ENCODE results near the gene MAP3K3. TPM values are rescaled to one million over a fixed set of nuclear protein-coding genes. Genes with fewer than 3 reads are reported as not detected.

The MAP3K3 gene
- total and polyA plus RNA-seq, 10 of the 15 experiments (the other 5 are each of a cell fraction or from before 2014, with no cell fraction given), result 1.6 to 24.1 (median 15.0) TPM

DNA sequence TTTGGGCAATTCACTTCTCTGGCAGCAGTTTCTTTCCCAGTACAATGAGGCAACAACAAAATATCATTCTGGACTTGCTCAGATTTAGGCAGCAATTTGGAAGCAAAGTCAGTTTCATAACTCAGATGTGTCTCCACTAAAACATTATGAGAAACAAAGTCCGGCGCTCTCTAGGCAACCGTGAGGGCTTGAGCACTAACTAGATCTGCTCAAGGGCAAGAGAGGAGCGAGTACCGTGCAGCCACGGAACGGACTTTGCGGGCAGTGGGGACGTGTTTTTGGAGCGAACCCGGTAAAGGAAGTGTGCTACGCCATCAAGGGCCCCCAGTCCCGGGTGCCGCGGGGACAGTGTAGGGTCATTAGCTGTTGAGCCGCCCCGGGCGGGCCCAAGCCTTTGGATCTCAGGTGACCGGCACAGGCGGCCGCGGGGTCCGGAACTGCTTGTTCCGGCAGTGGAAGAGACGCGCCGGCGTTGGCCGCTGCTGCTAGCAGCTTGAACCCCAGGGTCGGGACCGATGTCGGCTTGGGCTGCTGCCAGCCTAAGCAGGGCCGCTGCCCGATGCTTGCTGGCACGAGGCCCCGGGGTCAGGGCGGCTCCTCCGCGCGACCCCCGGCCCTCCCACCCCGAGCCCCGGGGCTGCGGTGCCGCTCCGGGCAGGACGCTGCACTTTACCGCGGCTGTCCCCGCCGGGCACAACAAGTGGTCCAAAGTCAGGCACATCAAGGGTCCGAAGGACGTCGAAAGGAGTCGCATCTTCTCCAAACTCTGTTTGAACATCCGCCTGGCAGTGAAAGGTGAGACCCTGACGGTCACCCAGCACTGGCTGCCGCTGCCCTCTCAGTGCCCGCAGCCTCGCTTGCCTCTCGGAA, 21.4 kb upstream of the MAP3K3 start, which contains the start of gene TACO1 (continued):
- TF ChIP-seq SIX5 (IDR thresholded peaks at IDR 0.05; ENCODE audit: low read depth, low read length, severe bottlenecking) (peak; percentile 82), BMI1 (IDR thresholded peaks at IDR 0.05; ENCODE audit: borderline replicate concordance) (no peak), SREBF2 (IDR thresholded peaks at IDR 0.05; ENCODE audit: low read length) (no peak), IRF4 (IDR thresholded peaks at IDR 0.05; ENCODE audit: low read depth, low read length) (peak; percentile 90), POU2F2 (IDR thresholded peaks at IDR 0.05; ENCODE audit: borderline replicate concordance, low read depth, low read length) (peak; percentile 89), RCOR1 (conservative IDR thresholded peaks at IDR 0.05; ENCODE audit: low read depth, low read length) (no peak), ZSCAN29 (IDR thresholded peaks at IDR 0.05) (peak; percentile 8; the same call in 1 of the 2 replicates), NR2C1 (IDR thresholded peaks at IDR 0.05) (peak; percentile 68), TCF3 (IDR thresholded peaks at IDR 0.05; ENCODE audit: borderline replicate concordance, insufficient read depth, low read depth, low read length) (peak; percentile 37; the same call in 1 of the 2 replicates), JUND (IDR thresholded peaks at IDR 0.05; ENCODE audit: low read depth, low read length) (no peak), NR2F1 (conservative IDR thresholded peaks at IDR 0.05) (peak; percentile 78), RUNX3 (IDR thresholded peaks at IDR 0.05; ENCODE audit: low read length) (peak; percentile 83), NFYB (IDR thresholded peaks at IDR 0.05; ENCODE audit: insufficient read depth, low read depth, low read length) (no peak), SPI1 (IDR thresholded peaks at IDR 0.05; ENCODE audit: borderline replicate concordance, insufficient read depth, low read depth, low read length) (no peak)
- TF ChIP-seq, protein P1, sequence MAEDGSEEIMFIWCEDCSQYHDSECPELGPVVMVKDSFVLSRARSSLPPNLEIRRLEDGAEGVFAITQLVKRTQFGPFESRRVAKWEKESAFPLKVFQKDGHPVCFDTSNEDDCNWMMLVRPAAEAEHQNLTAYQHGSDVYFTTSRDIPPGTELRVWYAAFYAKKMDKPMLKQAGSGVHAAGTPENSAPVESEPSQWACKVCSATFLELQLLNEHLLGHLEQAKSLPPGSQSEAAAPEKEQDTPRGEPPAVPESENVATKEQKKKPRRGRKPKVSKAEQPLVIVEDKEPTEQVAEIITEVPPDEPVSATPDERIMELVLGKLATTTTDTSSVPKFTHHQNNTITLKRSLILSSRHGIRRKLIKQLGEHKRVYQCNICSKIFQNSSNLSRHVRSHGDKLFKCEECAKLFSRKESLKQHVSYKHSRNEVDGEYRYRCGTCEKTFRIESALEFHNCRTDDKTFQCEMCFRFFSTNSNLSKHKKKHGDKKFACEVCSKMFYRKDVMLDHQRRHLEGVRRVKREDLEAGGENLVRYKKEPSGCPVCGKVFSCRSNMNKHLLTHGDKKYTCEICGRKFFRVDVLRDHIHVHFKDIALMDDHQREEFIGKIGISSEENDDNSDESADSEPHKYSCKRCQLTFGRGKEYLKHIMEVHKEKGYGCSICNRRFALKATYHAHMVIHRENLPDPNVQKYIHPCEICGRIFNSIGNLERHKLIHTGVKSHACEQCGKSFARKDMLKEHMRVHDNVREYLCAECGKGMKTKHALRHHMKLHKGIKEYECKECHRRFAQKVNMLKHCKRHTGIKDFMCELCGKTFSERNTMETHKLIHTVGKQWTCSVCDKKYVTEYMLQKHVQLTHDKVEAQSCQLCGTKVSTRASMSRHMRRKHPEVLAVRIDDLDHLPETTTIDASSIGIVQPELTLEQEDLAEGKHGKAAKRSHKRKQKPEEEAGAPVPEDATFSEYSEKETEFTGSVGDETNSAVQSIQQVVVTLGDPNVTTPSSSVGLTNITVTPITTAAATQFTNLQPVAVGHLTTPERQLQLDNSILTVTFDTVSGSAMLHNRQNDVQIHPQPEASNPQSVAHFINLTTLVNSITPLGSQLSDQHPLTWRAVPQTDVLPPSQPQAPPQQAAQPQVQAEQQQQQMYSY (CRISPR knock-in tag; IDR thresholded peaks at IDR 0.05), result no peak
- TF ChIP-seq, protein P2, sequence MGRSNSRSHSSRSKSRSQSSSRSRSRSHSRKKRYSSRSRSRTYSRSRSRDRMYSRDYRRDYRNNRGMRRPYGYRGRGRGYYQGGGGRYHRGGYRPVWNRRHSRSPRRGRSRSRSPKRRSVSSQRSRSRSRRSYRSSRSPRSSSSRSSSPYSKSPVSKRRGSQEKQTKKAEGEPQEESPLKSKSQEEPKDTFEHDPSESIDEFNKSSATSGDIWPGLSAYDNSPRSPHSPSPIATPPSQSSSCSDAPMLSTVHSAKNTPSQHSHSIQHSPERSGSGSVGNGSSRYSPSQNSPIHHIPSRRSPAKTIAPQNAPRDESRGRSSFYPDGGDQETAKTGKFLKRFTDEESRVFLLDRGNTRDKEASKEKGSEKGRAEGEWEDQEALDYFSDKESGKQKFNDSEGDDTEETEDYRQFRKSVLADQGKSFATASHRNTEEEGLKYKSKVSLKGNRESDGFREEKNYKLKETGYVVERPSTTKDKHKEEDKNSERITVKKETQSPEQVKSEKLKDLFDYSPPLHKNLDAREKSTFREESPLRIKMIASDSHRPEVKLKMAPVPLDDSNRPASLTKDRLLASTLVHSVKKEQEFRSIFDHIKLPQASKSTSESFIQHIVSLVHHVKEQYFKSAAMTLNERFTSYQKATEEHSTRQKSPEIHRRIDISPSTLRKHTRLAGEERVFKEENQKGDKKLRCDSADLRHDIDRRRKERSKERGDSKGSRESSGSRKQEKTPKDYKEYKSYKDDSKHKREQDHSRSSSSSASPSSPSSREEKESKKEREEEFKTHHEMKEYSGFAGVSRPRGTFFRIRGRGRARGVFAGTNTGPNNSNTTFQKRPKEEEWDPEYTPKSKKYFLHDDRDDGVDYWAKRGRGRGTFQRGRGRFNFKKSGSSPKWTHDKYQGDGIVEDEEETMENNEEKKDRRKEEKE (IDR thresholded peaks at IDR 0.05), result no peak
- TF ChIP-seq, protein P3, sequence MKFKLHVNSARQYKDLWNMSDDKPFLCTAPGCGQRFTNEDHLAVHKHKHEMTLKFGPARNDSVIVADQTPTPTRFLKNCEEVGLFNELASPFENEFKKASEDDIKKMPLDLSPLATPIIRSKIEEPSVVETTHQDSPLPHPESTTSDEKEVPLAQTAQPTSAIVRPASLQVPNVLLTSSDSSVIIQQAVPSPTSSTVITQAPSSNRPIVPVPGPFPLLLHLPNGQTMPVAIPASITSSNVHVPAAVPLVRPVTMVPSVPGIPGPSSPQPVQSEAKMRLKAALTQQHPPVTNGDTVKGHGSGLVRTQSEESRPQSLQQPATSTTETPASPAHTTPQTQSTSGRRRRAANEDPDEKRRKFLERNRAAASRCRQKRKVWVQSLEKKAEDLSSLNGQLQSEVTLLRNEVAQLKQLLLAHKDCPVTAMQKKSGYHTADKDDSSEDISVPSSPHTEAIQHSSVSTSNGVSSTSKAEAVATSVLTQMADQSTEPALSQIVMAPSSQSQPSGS (IDR thresholded peaks at IDR 0.05; ENCODE audit: low read length), result peak; percentile 30; the same call in 1 of the 2 replicates
- TF ChIP-seq, protein P4, sequence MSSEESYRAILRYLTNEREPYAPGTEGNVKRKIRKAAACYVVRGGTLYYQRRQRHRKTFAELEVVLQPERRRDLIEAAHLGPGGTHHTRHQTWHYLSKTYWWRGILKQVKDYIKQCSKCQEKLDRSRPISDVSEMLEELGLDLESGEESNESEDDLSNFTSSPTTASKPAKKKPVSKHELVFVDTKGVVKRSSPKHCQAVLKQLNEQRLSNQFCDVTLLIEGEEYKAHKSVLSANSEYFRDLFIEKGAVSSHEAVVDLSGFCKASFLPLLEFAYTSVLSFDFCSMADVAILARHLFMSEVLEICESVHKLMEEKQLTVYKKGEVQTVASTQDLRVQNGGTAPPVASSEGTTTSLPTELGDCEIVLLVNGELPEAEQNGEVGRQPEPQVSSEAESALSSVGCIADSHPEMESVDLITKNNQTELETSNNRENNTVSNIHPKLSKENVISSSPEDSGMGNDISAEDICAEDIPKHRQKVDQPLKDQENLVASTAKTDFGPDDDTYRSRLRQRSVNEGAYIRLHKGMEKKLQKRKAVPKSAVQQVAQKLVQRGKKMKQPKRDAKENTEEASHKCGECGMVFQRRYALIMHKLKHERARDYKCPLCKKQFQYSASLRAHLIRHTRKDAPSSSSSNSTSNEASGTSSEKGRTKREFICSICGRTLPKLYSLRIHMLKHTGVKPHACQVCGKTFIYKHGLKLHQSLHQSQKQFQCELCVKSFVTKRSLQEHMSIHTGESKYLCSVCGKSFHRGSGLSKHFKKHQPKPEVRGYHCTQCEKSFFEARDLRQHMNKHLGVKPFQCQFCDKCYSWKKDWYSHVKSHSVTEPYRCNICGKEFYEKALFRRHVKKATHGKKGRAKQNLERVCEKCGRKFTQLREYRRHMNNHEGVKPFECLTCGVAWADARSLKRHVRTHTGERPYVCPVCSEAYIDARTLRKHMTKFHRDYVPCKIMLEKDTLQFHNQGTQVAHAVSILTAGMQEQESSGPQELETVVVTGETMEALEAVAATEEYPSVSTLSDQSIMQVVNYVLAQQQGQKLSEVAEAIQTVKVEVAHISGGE (CRISPR knock-in tag; IDR thresholded peaks at IDR 0.05), result peak; percentile 98

All from GM12878 (cell line).